PFSK-1 (cell line): Measurements from ENCODE around the gene EREG.

ENCODE experiments used
- FOXP2 ChIP-seq: optimal IDR thresholded peaks from 2 replicates; pipeline ENCODE3; 2011; ENCODE audit warnings: borderline replicate concordance, control low read depth, inconsistent platforms; ENCODE audit not compliant: insufficient read depth; ENCODE audit errors: extremely low read length, extremely low read depth
- POLR2AphosphoS5 ChIP-seq: IDR thresholded peaks from 2 replicates; pipeline ENCODE4 v1.6.1; 2012; ENCODE audit warnings: low read depth, mild to moderate bottlenecking, control low read depth, low read length, moderate library complexity
- REST ChIP-seq, 2 experiments: IDR thresholded peaks; 2 replicates each; pipeline versions ENCODE4 v1.6.1 to v1.8.0; 2011 to 2012; ENCODE audit warnings: low read depth in 2 of 2, low read length in 2 of 2, control low read depth in 1 of 2, inconsistent platforms in 1 of 2, mild to moderate bottlenecking in 1 of 2, moderate library complexity in 1 of 2; ENCODE audit not compliant: insufficient read depth in 1 of 2
- SIN3A ChIP-seq: IDR thresholded peaks from 2 replicates; pipeline ENCODE4 v1.6.1; 2012; ENCODE audit warnings: mild to moderate bottlenecking, low read length, moderate library complexity, borderline replicate concordance; ENCODE audit not compliant: insufficient read depth
- TAF1 ChIP-seq: IDR thresholded peaks from 2 replicates; pipeline ENCODE4 v1.6.1; 2012; ENCODE audit warnings: low read length, control low read depth, borderline replicate concordance; ENCODE audit not compliant: insufficient read depth

- TF ChIP-seq POLR2AphosphoS5, result no peak
- no peak for TF ChIP-seq TAF1
- TF ChIP-seq REST (IDR thresholded peaks at IDR 0.05; ENCODE audit: insufficient read depth in 1 of 2, low read depth in 2 of 2, low read length in 2 of 2), result no peak
- no peak for TF ChIP-seq SIN3A
- TF ChIP-seq FOXP2, result no peak
Observed at GRCh38 chr4:74364652-74365491, at the start of gene EREG.
